HEK293 (cell line): ENCODE results near the gene NLRP7.

Source experiments
- CTCF ChIA-PET: fragments of 350-600 bp; formaldehyde crosslinking; extraction: SDS; loops from one replicate; lab custom pipeline; 2021; ENCODE audit warnings: antibody characterized with exemption; lab: Yijun Ruan, JAX
- POLR2A ChIA-PET: fragments of 300-600 bp; formaldehyde crosslinking; extraction: SDS; loops from one replicate; lab custom pipeline; 2020; ENCODE audit warnings: antibody characterized with exemption, inconsistent platforms; lab: Yijun Ruan, JAX
- H3K27ac ChIP-seq: fragments of 200-500 bp; sonication (Bioruptor generic); 2 replicates; pipeline ENCODE4 v1.5.1; 2014; ENCODE audit warnings: low read depth, low read length, control low read depth, inconsistent platforms; ENCODE audit errors: extremely low read depth
- H3K36me3 ChIP-seq, 2 experiments: fragments of 200-500 bp in 1 of 2; sonication (Bioruptor generic) in 1 of 2; 1 replicate in 1 of 2; 2 replicates in 1 of 2; pipeline ENCODE4 v1.5.1; 2014 to 2017; ENCODE audit warnings: inconsistent platforms in 2 of 2, low read length in 2 of 2; ENCODE audit not compliant: control insufficient read depth in 2 of 2, insufficient read depth in 1 of 2
- H3K4me1 ChIP-seq: fragments of 200-500 bp; sonication (Bioruptor generic); 2 replicates; pipeline ENCODE4 v1.5.1; 2014; ENCODE audit warnings: mild to moderate bottlenecking, low read length, inconsistent platforms; ENCODE audit not compliant: control insufficient read depth, insufficient read depth
- H3K4me3 ChIP-seq: 2 replicates; pipeline ENCODE4 v1.5.1; 2011; ENCODE audit warnings: low read depth, mild to moderate bottlenecking, control low read depth, low read length, moderate library complexity
- H3K9me3 ChIP-seq: fragments of 200-500 bp; sonication (Bioruptor generic); 2 replicates; pipeline ENCODE4 v1.5.1; 2014; ENCODE audit warnings: low read depth, low read length, inconsistent platforms; ENCODE audit not compliant: control insufficient read depth, insufficient read depth
- BCL11B ChIP-seq: fragments of 450-650 bp; formaldehyde crosslinking; IDR thresholded peaks from 2 replicates; pipeline ENCODE4 v1.5.1; 2016; ENCODE audit warnings: low read depth, missing biosample characterization, missing genetic modification characterization
- GLI2 ChIP-seq: fragments of 450-650 bp; formaldehyde crosslinking; IDR thresholded peaks from 2 replicates; pipeline ENCODE4; 2017; ENCODE audit warnings: missing biosample characterization, missing genetic modification characterization, low read depth, borderline replicate concordance
- INSM2 ChIP-seq: fragments of 450-650 bp; formaldehyde crosslinking; IDR thresholded peaks from 2 replicates; pipeline ENCODE4 v1.5.1; 2016; ENCODE audit warnings: missing biosample characterization, missing genetic modification characterization
- PBX3 ChIP-seq: sonication (generic); formaldehyde crosslinking; IDR thresholded peaks from 2 replicates; pipeline ENCODE4 v1.8.1; 2022; ENCODE audit warnings: mild to moderate bottlenecking, moderate library complexity, missing genetic modification reagents
- RBAK ChIP-seq: fragments of 450-650 bp; formaldehyde crosslinking; IDR thresholded peaks from 2 replicates; pipeline ENCODE4 v1.5.1; 2016; ENCODE audit warnings: missing biosample characterization, missing genetic modification characterization
- TRIM28 ChIP-seq: IDR thresholded peaks from 2 replicates; pipeline ENCODE4 v1.6.1; 2011; ENCODE audit warnings: low read length, control low read depth, borderline replicate concordance
- TSHZ1 ChIP-seq: fragments of 450-650 bp; formaldehyde crosslinking; IDR thresholded peaks from 2 replicates; pipeline ENCODE4 v1.5.1; 2016; ENCODE audit warnings: missing biosample characterization, missing genetic modification characterization, borderline replicate concordance
- WT1 ChIP-seq: fragments of 450-650 bp; formaldehyde crosslinking; IDR thresholded peaks from 2 replicates; pipeline ENCODE4 v1.5.1; 2016; ENCODE audit warnings: missing biosample characterization, missing genetic modification characterization
- ZFHX2 ChIP-seq: fragments of 450-650 bp; formaldehyde crosslinking; conservative IDR thresholded peaks from 2 replicates; pipeline ENCODE4 v1.5.1; 2016; ENCODE audit warnings: missing biosample characterization, missing genetic modification characterization
- ZFP3 ChIP-seq: fragments of 450-650 bp; formaldehyde crosslinking; IDR thresholded peaks from 2 replicates; pipeline ENCODE4 v1.5.1; 2016; ENCODE audit warnings: low read depth, missing biosample characterization, missing genetic modification characterization
- ZNF132 ChIP-seq: fragments of 450-650 bp; formaldehyde crosslinking; IDR thresholded peaks from 2 replicates; pipeline ENCODE4 v1.5.1; 2017; ENCODE audit warnings: missing biosample characterization, missing genetic modification characterization, borderline replicate concordance
- ZNF155 ChIP-seq: fragments of 450-650 bp; formaldehyde crosslinking; IDR thresholded peaks from 2 replicates; pipeline ENCODE4 v1.5.1; 2016; ENCODE audit warnings: missing biosample characterization, missing genetic modification characterization
- ZNF19 ChIP-seq: fragments of 450-650 bp; formaldehyde crosslinking; IDR thresholded peaks from 2 replicates; pipeline ENCODE4; 2016; ENCODE audit warnings: missing biosample characterization, missing genetic modification characterization, low read depth
- ZNF223 ChIP-seq: fragments of 450-650 bp; formaldehyde crosslinking; IDR thresholded peaks from 2 replicates; pipeline ENCODE4 v1.5.1; 2016; ENCODE audit warnings: missing biosample characterization, missing genetic modification characterization
- ZNF248 ChIP-seq: fragments of 450-650 bp; formaldehyde crosslinking; IDR thresholded peaks from 2 replicates; pipeline ENCODE4 v1.5.1; 2017; ENCODE audit warnings: missing biosample characterization, missing genetic modification characterization
- ZNF266 ChIP-seq: fragments of 450-650 bp; formaldehyde crosslinking; IDR thresholded peaks from 2 replicates; pipeline ENCODE4 v1.5.1; 2016; ENCODE audit warnings: missing biosample characterization, missing genetic modification characterization, low read depth
- ZNF274 ChIP-seq, 2 experiments: fragments of 200-500 bp in 1 of 2; fragments of 450-650 bp in 1 of 2; sonication (Bioruptor generic) in 1 of 2; formaldehyde crosslinking in 1 of 2; IDR thresholded peaks; 2 replicates each; pipeline versions ENCODE4 v1.5.1 to v1.6.1; 2014 to 2016; ENCODE audit warnings: borderline replicate concordance in 1 of 2, inconsistent platforms in 1 of 2, low read length in 1 of 2, missing biosample characterization in 1 of 2, missing genetic modification characterization in 1 of 2
- ZNF529 ChIP-seq: fragments of 450-650 bp; formaldehyde crosslinking; IDR thresholded peaks from 2 replicates; pipeline ENCODE4 v1.5.1; 2017; ENCODE audit warnings: missing genetic modification characterization, missing biosample characterization; ENCODE audit not compliant: insufficient replicate concordance
- ZNF558 ChIP-seq: fragments of 450-650 bp; formaldehyde crosslinking; IDR thresholded peaks from 2 replicates; pipeline ENCODE4 v1.5.1; 2016; ENCODE audit warnings: missing biosample characterization, missing genetic modification characterization
- ZNF843 ChIP-seq: fragments of 450-650 bp; formaldehyde crosslinking; IDR thresholded peaks from 2 replicates; pipeline ENCODE4 v1.5.1; 2016; ENCODE audit warnings: missing biosample characterization, missing genetic modification characterization
- ZSCAN30 ChIP-seq: fragments of 450-650 bp; IDR thresholded peaks from 2 replicates; pipeline ENCODE4 v1.5.1; 2018; ENCODE audit warnings: missing biosample characterization, mild to moderate bottlenecking, missing genetic modification characterization, moderate library complexity
- TF ChIP-seq, protein P1 (sequence below): fragments of 450-650 bp; formaldehyde crosslinking; IDR thresholded peaks from 2 replicates; pipeline ENCODE4 v1.5.1; 2017; ENCODE audit warnings: missing biosample characterization, mild to moderate bottlenecking, missing genetic modification characterization, moderate library complexity
- TF ChIP-seq, protein P2 (sequence below): fragments of 450-650 bp; formaldehyde crosslinking; IDR thresholded peaks from 2 replicates; pipeline ENCODE4 v1.5.1; 2016; ENCODE audit warnings: missing biosample characterization, missing genetic modification characterization
- TF ChIP-seq, protein P3 (sequence below): fragments of 450-650 bp; formaldehyde crosslinking; IDR thresholded peaks from 2 replicates; pipeline ENCODE4 v1.5.1; 2016; ENCODE audit warnings: missing biosample characterization, missing genetic modification characterization

NLRP7 gene

GRCh38 chr19:54947381-54947780 lies at the start of gene NLRP7:
NLRP7 (minus strand) TSS chr19:54947530.
- ChIA-PET POLR2A (no interaction called here), CTCF (interaction anchor here (0.6 kb wide), 1 partner anchor 27 kb away, joined by 4 read pairs; no protein-coding TSS in a partner anchor)
- TF ChIP-seq ZSCAN30 (no peak), ZNF843 (tag by site-specific recombination) (no peak), PBX3 (CRISPR knock-in tag) (no peak), TRIM28 (no peak), ZNF19 (tag by site-specific recombination) (no peak), TSHZ1 (tag by site-specific recombination) (no peak), GLI2 (tag by site-specific recombination) (no peak), ZNF529 (tag by site-specific recombination) (no peak), ZNF274 (IDR thresholded peaks at IDR 0.05; ENCODE audit: low read length) (no peak), ZNF274 (tag by site-specific recombination; IDR thresholded peaks at IDR 0.05; ENCODE audit: borderline replicate concordance) (no peak), ZFP3 (tag by site-specific recombination) (no peak), RBAK (tag by site-specific recombination) (no peak), ZNF558 (tag by site-specific recombination) (no peak), ZNF155 (tag by site-specific recombination) (no peak), ZNF223 (tag by site-specific recombination) (no peak), BCL11B (no peak)
- TF ChIP-seq, protein P1, sequence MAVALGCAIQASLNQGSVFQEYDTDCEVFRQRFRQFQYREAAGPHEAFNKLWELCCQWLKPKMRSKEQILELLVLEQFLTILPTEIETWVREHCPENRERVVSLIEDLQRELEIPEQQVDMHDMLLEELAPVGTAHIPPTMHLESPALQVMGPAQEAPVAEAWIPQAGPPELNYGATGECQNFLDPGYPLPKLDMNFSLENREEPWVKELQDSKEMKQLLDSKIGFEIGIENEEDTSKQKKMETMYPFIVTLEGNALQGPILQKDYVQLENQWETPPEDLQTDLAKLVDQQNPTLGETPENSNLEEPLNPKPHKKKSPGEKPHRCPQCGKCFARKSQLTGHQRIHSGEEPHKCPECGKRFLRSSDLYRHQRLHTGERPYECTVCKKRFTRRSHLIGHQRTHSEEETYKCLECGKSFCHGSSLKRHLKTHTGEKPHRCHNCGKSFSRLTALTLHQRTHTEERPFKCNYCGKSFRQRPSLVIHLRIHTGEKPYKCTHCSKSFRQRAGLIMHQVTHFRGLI (tag by site-specific recombination): no peak
- no peaks in the 10 kb centered on the region for H3K9me3 ChIP-seq
- H3K4me3 ChIP-seq: no peak within 1 kb of the TSS
- H3K27ac ChIP-seq: no peak within 1 kb of the TSS
- no peaks in the 10 kb centered on the region for H3K36me3 ChIP-seq
- no peaks in the 10 kb centered on the region for H3K4me1 ChIP-seq

GRCh38 chr19:54995561-54995960 lies 48.2 kb upstream of the NLRP7 start:
- Histone ChIP-seq H3K4me1 (no peaks in the 10 kb centered on the region), H3K9me3 (no peaks in the 10 kb centered on the region), H3K27ac (no peak overlapping the region), H3K36me3 (no peaks in the 10 kb centered on the region), H3K4me3 (no peak overlapping the region)
- POLR2A ChIA-PET: no interaction called here
- CTCF ChIA-PET: no interaction called here
- no peak for TF ChIP-seq ZNF223 (tag by site-specific recombination)
- TF ChIP-seq, protein P2, sequence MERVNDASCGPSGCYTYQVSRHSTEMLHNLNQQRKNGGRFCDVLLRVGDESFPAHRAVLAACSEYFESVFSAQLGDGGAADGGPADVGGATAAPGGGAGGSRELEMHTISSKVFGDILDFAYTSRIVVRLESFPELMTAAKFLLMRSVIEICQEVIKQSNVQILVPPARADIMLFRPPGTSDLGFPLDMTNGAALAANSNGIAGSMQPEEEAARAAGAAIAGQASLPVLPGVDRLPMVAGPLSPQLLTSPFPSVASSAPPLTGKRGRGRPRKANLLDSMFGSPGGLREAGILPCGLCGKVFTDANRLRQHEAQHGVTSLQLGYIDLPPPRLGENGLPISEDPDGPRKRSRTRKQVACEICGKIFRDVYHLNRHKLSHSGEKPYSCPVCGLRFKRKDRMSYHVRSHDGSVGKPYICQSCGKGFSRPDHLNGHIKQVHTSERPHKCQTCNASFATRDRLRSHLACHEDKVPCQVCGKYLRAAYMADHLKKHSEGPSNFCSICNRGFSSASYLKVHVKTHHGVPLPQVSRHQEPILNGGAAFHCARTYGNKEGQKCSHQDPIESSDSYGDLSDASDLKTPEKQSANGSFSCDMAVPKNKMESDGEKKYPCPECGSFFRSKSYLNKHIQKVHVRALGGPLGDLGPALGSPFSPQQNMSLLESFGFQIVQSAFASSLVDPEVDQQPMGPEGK (tag by site-specific recombination): no peak
- no peak for TF ChIP-seq ZNF266 (tag by site-specific recombination)
- TF ChIP-seq INSM2 (tag by site-specific recombination): no peak
- TF ChIP-seq, protein P3, sequence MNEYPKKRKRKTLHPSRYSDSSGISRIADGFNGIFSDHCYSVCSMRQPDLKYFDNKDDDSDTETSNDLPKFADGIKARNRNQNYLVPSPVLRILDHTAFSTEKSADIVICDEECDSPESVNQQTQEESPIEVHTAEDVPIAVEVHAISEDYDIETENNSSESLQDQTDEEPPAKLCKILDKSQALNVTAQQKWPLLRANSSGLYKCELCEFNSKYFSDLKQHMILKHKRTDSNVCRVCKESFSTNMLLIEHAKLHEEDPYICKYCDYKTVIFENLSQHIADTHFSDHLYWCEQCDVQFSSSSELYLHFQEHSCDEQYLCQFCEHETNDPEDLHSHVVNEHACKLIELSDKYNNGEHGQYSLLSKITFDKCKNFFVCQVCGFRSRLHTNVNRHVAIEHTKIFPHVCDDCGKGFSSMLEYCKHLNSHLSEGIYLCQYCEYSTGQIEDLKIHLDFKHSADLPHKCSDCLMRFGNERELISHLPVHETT (tag by site-specific recombination): no peak
- TF ChIP-seq ZNF248 (tag by site-specific recombination): no peak
- TF ChIP-seq ZFHX2 (tag by site-specific recombination): no peak
- no peak for TF ChIP-seq WT1
- no peak for TF ChIP-seq ZNF132 (tag by site-specific recombination)
